ENCODE data around the gene MIS18A.

MIS18A gene

GRCh38 chr21:32278518-32279376 lies at the start of gene MIS18A:
Gene MIS18A, minus strand, starts transcription at chr21:32279049. Its CDS starts 35 bp downstream, at chr21:32279014.
- Histone ChIP-seq H3K27ac (peak within 1 kb of the TSS; percentile 66), H3K4me1 (peaks cover 23% of the 10 kb centered on the region), H3K9ac (peak within 1 kb of the TSS; percentile 83), H3K36me3 (peaks cover 16% of the 10 kb centered on the region), H3K4me3 (peak within 1 kb of the TSS; percentile 97), H3K4me2 (peak within 1 kb of the TSS; percentile 88), H3K9me3 (no peaks in the 10 kb centered on the region), H4K20me1 (no peaks in the 10 kb centered on the region), H3K27me3 (no peaks in the 10 kb centered on the region)
- TF ChIP-seq Cebpa-rat (IDR thresholded peaks at IDR 0.05), result no peak

GRCh38 chr21:32328595-32328994 lies 49.7 kb upstream of the MIS18A start:
- H3K9me3 ChIP-seq, result no peaks in the 10 kb centered on the region
- TF ChIP-seq Cebpa-rat (IDR thresholded peaks at IDR 0.05), result no peak
- H3K36me3 ChIP-seq, result peaks cover 96% of the 10 kb centered on the region
- H3K27me3 ChIP-seq, result no peaks in the 10 kb centered on the region
- H3K27ac ChIP-seq, result no peak overlapping the region
- H4K20me1 ChIP-seq, result no peaks in the 10 kb centered on the region
- no peak overlapping the region for H3K9ac ChIP-seq
- no peak overlapping the region for H3K4me2 ChIP-seq
- H3K4me1 ChIP-seq, result no peaks in the 10 kb centered on the region
- H3K4me3 ChIP-seq, result no peak overlapping the region

- H3K9me3 ChIP-seq, result no peaks in the 10 kb centered on the region
- no peaks in the 10 kb centered on the region for H3K27me3 ChIP-seq
- no peak overlapping the region for H3K4me3 ChIP-seq
- H4K20me1 ChIP-seq, result no peaks in the 10 kb centered on the region
- TF ChIP-seq Cebpa-rat (IDR thresholded peaks at IDR 0.05), result no peak
- no peaks in the 10 kb centered on the region for H3K4me1 ChIP-seq
- no peak overlapping the region for H3K27ac ChIP-seq
- no peak overlapping the region for H3K4me2 ChIP-seq
- H3K36me3 ChIP-seq, result peaks cover 98% of the 10 kb centered on the region
- H3K9ac ChIP-seq, result no peak overlapping the region
These were observed 46.9 kb upstream of the MIS18A start for GRCh38 chr21:32325706-32326105.

GRCh38 chr21:32322676-32323075 lies 43.8 kb upstream of the MIS18A start:
- Histone ChIP-seq H3K4me3 (no peak overlapping the region), H3K27me3 (no peaks in the 10 kb centered on the region), H3K4me1 (no peaks in the 10 kb centered on the region), H3K9me3 (no peaks in the 10 kb centered on the region), H3K9ac (no peak overlapping the region), H3K27ac (no peak overlapping the region), H3K4me2 (no peak overlapping the region), H4K20me1 (no peaks in the 10 kb centered on the region), H3K36me3 (peaks cover 98% of the 10 kb centered on the region)
- no peak for TF ChIP-seq Cebpa-rat (IDR thresholded peaks at IDR 0.05)

- Histone ChIP-seq H3K27ac (no peak overlapping the region), H3K4me3 (no peak overlapping the region), H3K36me3 (peaks cover 100% of the 10 kb centered on the region), H3K27me3 (no peaks in the 10 kb centered on the region), H3K9me3 (no peaks in the 10 kb centered on the region), H3K4me2 (no peak overlapping the region), H4K20me1 (no peaks in the 10 kb centered on the region), H3K4me1 (no peaks in the 10 kb centered on the region), H3K9ac (no peak overlapping the region)
- no peak for TF ChIP-seq Cebpa-rat (IDR thresholded peaks at IDR 0.05)
These were observed 43.3 kb upstream of the MIS18A start for GRCh38 chr21:32322103-32322502.

- H4K20me1 ChIP-seq, result 0 out of 2 replicates have a peak, but pooled peaks cover 4% of the 10 kb centered on the region
These were observed 42.6 kb upstream of the MIS18A start for GRCh38 chr21:32321480-32321879.

GRCh38 chr21:32320726-32321125 lies 41.9 kb upstream of the MIS18A start:
- Histone ChIP-seq H3K4me3 (no peak overlapping the region), H3K27ac (no peak overlapping the region), H3K9me3 (no peaks in the 10 kb centered on the region), H3K36me3 (peaks cover 100% of the 10 kb centered on the region), H3K27me3 (no peaks in the 10 kb centered on the region), H3K4me1 (no peaks in the 10 kb centered on the region), H4K20me1 (0 out of 2 replicates have a peak, but pooled peaks cover 9% of the 10 kb centered on the region), H3K4me2 (no peak overlapping the region), H3K9ac (no peak overlapping the region)
- TF ChIP-seq Cebpa-rat (IDR thresholded peaks at IDR 0.05), result no peak

More at GRCh38 chr21:32321480-32321879, 42.6 kb upstream of the MIS18A start:
- H3K4me1 ChIP-seq, result no peaks in the 10 kb centered on the region
- no peaks in the 10 kb centered on the region for H3K9me3 ChIP-seq
- no peak overlapping the region for H3K9ac ChIP-seq
- TF ChIP-seq Cebpa-rat (IDR thresholded peaks at IDR 0.05), result no peak
- H3K4me2 ChIP-seq, result no peak overlapping the region
- H3K4me3 ChIP-seq, result no peak overlapping the region
- H3K27ac ChIP-seq, result no peak overlapping the region
- H3K36me3 ChIP-seq, result peaks cover 100% of the 10 kb centered on the region
- H3K27me3 ChIP-seq, result no peaks in the 10 kb centered on the region

GRCh38 chr21:32320059-32320458 lies 41.2 kb upstream of the MIS18A start:
- peaks cover 100% of the 10 kb centered on the region for H3K36me3 ChIP-seq
- H3K9me3 ChIP-seq, result no peaks in the 10 kb centered on the region
- 0 out of 2 replicates have a peak, but pooled peaks cover 9% of the 10 kb centered on the region for H4K20me1 ChIP-seq
- H3K27ac ChIP-seq, result no peak overlapping the region
- H3K9ac ChIP-seq, result no peak overlapping the region
- H3K4me1 ChIP-seq, result no peaks in the 10 kb centered on the region
- H3K4me3 ChIP-seq, result no peak overlapping the region
- H3K27me3 ChIP-seq, result no peaks in the 10 kb centered on the region
- no peak overlapping the region for H3K4me2 ChIP-seq
- TF ChIP-seq Cebpa-rat (IDR thresholded peaks at IDR 0.05), result no peak

- Histone ChIP-seq H3K9me3 (no peaks in the 10 kb centered on the region), H3K4me2 (no peak overlapping the region), H3K9ac (no peak overlapping the region), H3K27me3 (no peaks in the 10 kb centered on the region), H4K20me1 (peaks cover 16% of the 10 kb centered on the region; the same call in 1 of the 2 replicates), H3K4me1 (peaks cover 9% of the 10 kb centered on the region), H3K27ac (no peak overlapping the region), H3K4me3 (no peak overlapping the region), H3K36me3 (peaks cover 100% of the 10 kb centered on the region)
- no peak for TF ChIP-seq Cebpa-rat (IDR thresholded peaks at IDR 0.05)
These were observed 40.2 kb upstream of the MIS18A start for GRCh38 chr21:32319012-32319411.

- Histone ChIP-seq H3K9me3 (no peaks in the 10 kb centered on the region), H3K4me1 (peaks cover 9% of the 10 kb centered on the region), H3K27me3 (no peaks in the 10 kb centered on the region), H3K4me3 (no peak overlapping the region), H4K20me1 (peaks cover 16% of the 10 kb centered on the region; the same call in 1 of the 2 replicates), H3K4me2 (no peak overlapping the region), H3K27ac (no peak overlapping the region), H3K36me3 (peaks cover 98% of the 10 kb centered on the region), H3K9ac (no peak overlapping the region)
- TF ChIP-seq Cebpa-rat (IDR thresholded peaks at IDR 0.05), result no peak
These were observed 38.9 kb upstream of the MIS18A start for GRCh38 chr21:32317726-32318125.

Measured in BLaER1 (cell line).